Motor neuron (in vitro differentiated cells): Measurements from ENCODE around the gene RPL27. TPM values are rescaled to one million over a fixed set of nuclear protein-coding genes. Genes with fewer than 3 reads are reported as not detected.

ENCODE experiments used
- ATAC-seq, 8 experiments: fragments of 200-7000 bp; cut with Tn5 transposase; replicated peaks in 6 of 8; 2 replicates each; pipeline ENCODE4 v1.8.0; 2021; ENCODE audit warnings: mild to moderate bottlenecking in 8 of 8, moderate library complexity in 8 of 8
- H3K27ac ChIP-seq, 2 donors: fragments of 250-450 bp; sonication (Bioruptor Pico); 2 replicates each; pipeline ENCODE4 v1.9.0; 2021; ENCODE audit warnings: antibody characterized with exemption in 2 of 2, mild to moderate bottlenecking in 2 of 2, moderate library complexity in 1 of 2
- H3K4me1 ChIP-seq, 2 donors: fragments of 250-450 bp; sonication (Bioruptor Pico); replicated peaks in 1 of 2; 2 replicates each; pipeline ENCODE4 v1.6.1; 2021; ENCODE audit warnings: antibody characterized with exemption in 2 of 2, mild to moderate bottlenecking in 2 of 2, moderate library complexity in 1 of 2
- H3K4me3 ChIP-seq, 5 donors: fragments of 250-450 bp; sonication (Bioruptor Pico); 2 replicates each; pipeline ENCODE4 v1.9.0; 2021; ENCODE audit warnings: antibody characterized with exemption in 5 of 5, mild to moderate bottlenecking in 5 of 5, moderate library complexity in 4 of 5
- WGBS, 10 experiments: fragments of 450-650 bp; shearing (Covaris generic); methylation state at CpG; one replicate each; pipeline ENCODE4 v1.0.0; 2022; 5-methylcytosine and 5-hydroxymethylcytosine counted together
- in situ Hi-C, 9 experiments: fragments of 400-800 bp; cut with MboI; loops; one replicate each; pipeline ENCODE4 v1.15.0; 2021; ENCODE audit warnings: low sequenced_read_pairs in 9 of 9, low pct_unique_long_range_greater_than_20kb in 2 of 9; ENCODE audit not compliant: unreplicated experiment in 9 of 9
- total RNA-seq, 8 experiments: library from RNA; unstranded; fragments of 300-600 nt; gene quantifications; 2 replicates each; pipeline versions ENCODE4 v1.2.3 to v1.2.4, GENCODE V29; 2022

Gene RPL27
- total RNA-seq, 8 experiments from 2014 or later = 1,328 to 3,262 (median 2,235) TPM

GRCh38 chr17:43003542-43004172, 5.4 kb downstream of the RPL27 start:
- WGBS, 10 experiments = 60 to 100% (median 96%) methylated on average over 1 to 3 of the region's 5 CpGs; no CpG with 5 or more reads in 4 of the 10 experiments
- peak in 3 of 8 experiments; percentile 1 to 11 (median 7) for ATAC-seq
- peaks cover 7 to 10% of the 10 kb centered on the region in 2 donors for H3K4me1 ChIP-seq
- in situ Hi-C loops = loop anchor here in 1 of 9 experiments (25.0 kb wide), 1 partner anchor 334 kb away; no protein-coding TSS in a partner anchor
- H3K27ac ChIP-seq = no peak overlapping the region
- no peak overlapping the region for H3K4me3 ChIP-seq

GRCh38 chr17:43006639-43007551, 8.7 kb downstream of the RPL27 start, which contains the start of gene IFI35:
Gene IFI35, plus strand, starts transcription at chr17:43006784. Its CDS starts 164 bp downstream, at chr17:43006948.
- H3K4me1 ChIP-seq = no peaks in the 10 kb centered on the region
- H3K27ac ChIP-seq = peak within 1 kb of the TSS; percentile 48 to 49
- in situ Hi-C loops = loop anchor here in 1 of 9 experiments (25.0 kb wide), 1 partner anchor 330 kb away; no protein-coding TSS in a partner anchor
- peak within 1 kb of the TSS in 3 of 5 donors; percentile 17 to 24 (median 22) for H3K4me3 ChIP-seq
- 0 to 70% (median 25%) methylated on average over 1 to 10 of the region's 18 CpGs; no CpG with 5 or more reads in 3 of the 10 experiments for WGBS, 10 experiments
- ATAC-seq = peak; percentile 70 to 85 (median 80)

DNA sequence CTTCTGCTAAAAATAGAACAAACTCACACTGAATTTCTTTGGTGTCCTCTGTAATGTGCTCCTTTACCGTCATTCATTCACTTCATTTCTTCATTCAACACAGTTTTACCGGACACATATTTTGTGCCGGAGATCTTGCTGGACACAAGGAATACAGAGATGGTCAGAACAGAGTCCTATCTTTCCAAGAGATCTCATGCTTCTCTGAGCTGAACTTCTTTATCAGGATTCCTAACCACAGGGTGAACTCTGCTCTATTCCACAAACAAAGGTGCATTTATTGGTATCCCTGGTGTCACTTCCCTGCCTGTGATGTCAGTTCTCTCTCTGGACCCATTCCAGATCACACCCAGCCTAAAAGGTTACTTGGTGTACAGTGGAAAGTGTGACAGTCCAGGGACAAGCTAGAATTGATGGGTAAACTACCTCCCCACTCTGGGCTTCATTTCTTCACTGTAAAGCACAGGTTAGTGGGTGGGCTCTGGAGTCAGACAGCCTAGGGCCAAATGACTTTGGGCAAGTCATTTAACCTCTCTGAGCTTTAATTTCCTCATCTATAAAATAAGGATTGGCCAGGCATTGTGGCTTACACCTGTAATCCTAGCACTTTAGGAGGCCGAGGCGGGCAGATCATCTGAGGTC, 12.6 kb downstream of the RPL27 start:
- H3K27ac ChIP-seq = no peak overlapping the region
- in situ Hi-C loops = loop anchor here in 1 of 9 experiments (25.0 kb wide), 1 partner anchor 327 kb away; no protein-coding TSS in a partner anchor
- no peak overlapping the region for H3K4me3 ChIP-seq
- no peak for ATAC-seq
- H3K4me1 ChIP-seq = peaks cover 0 to 17% of the 10 kb centered on the region in 2 donors
- WGBS, 10 experiments = 60 to 94% (median 84%) methylated on average over 1 to 5 of the region's 5 CpGs

GRCh38 chr17:43011728-43012472, 13.7 kb downstream of the RPL27 start:
- WGBS, 10 experiments = 53 to 100% (median 85%) methylated on average over 1 to 6 of the region's 15 CpGs; no CpG with 5 or more reads in 2 of the 10 experiments
- H3K4me1 ChIP-seq = peaks cover 0 to 22% of the 10 kb centered on the region in 2 donors
- no peak overlapping the region for H3K27ac ChIP-seq
- in situ Hi-C loops = loop anchor here in 1 of 9 experiments (25.0 kb wide), 1 partner anchor 325 kb away; no protein-coding TSS in a partner anchor
- no peak overlapping the region for H3K4me3 ChIP-seq
- no peak for ATAC-seq

DNA sequence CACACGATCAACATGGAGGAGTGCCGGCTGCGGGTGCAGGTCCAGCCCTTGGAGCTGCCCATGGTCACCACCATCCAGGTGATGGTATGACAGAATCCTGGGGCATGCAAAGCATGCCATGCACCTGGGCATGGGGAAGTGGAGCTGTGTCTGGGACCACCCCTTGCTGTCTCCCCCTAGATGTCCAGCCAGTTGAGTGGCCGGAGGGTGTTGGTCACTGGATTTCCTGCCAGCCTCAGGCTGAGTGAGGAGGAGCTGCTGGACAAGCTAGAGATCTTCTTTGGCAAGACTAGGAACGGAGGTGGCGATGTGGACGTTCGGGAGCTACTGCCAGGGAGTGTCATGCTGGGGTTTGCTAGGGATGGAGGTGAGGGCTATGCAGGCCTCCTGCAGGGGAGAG, 15.1 kb downstream of the RPL27 start:
- Histone ChIP-seq H3K27ac (no peak overlapping the region), H3K4me3 (no peak overlapping the region), H3K4me1 (peaks cover 8 to 30% of the 10 kb centered on the region in 2 donors)
- 50 to 100% (median 91%) methylated on average over 1 to 5 of the region's 8 CpGs; no CpG with 5 or more reads in 5 of the 10 experiments for WGBS, 10 experiments
- peak in 1 of 8 experiments; percentile 4 for ATAC-seq
- in situ Hi-C loops = loop anchor here in 1 of 9 experiments (25.0 kb wide), 1 partner anchor 324 kb away; no protein-coding TSS in a partner anchor

DNA sequence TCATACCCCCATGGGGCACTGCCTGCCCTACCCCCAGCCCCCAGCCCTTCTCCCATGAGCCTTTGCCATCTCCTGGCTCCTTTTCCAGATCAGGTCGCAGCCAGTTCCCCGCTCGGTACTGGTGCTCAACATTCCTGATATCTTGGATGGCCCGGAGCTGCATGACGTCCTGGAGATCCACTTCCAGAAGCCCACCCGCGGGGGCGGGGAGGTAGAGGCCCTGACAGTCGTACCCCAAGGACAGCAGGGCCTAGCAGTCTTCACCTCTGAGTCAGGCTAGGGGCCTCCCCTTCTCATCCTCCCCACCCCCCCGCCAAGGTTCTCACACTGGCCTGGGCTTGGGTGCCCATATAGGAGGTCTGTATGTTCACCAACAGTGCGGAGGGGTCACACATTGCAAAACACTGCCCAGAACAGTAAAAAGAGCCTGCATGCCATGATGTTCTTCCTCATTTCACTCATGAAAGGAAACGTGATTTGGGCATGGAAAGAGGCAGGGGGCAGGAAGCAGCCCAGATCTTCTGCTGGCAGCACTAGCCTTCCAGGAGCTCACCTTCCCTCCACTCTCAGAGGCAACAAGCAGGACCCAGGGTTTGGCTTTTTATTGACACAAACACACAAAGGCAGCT, 15.9 kb downstream of the RPL27 start:
- Histone ChIP-seq H3K4me1 (peaks cover 16 to 39% of the 10 kb centered on the region in 2 donors), H3K27ac (no peak overlapping the region), H3K4me3 (no peak overlapping the region)
- ATAC-seq = peak in 2 of 8 experiments; percentile 4 to 6
- in situ Hi-C loops = loop anchor here in 1 of 9 experiments (25.0 kb wide), 1 partner anchor 323 kb away; no protein-coding TSS in a partner anchor
- 71 to 100% (median 90%) methylated on average over 1 to 2 of the region's 12 CpGs; no CpG with 5 or more reads in 5 of the 10 experiments for WGBS, 10 experiments

DNA sequence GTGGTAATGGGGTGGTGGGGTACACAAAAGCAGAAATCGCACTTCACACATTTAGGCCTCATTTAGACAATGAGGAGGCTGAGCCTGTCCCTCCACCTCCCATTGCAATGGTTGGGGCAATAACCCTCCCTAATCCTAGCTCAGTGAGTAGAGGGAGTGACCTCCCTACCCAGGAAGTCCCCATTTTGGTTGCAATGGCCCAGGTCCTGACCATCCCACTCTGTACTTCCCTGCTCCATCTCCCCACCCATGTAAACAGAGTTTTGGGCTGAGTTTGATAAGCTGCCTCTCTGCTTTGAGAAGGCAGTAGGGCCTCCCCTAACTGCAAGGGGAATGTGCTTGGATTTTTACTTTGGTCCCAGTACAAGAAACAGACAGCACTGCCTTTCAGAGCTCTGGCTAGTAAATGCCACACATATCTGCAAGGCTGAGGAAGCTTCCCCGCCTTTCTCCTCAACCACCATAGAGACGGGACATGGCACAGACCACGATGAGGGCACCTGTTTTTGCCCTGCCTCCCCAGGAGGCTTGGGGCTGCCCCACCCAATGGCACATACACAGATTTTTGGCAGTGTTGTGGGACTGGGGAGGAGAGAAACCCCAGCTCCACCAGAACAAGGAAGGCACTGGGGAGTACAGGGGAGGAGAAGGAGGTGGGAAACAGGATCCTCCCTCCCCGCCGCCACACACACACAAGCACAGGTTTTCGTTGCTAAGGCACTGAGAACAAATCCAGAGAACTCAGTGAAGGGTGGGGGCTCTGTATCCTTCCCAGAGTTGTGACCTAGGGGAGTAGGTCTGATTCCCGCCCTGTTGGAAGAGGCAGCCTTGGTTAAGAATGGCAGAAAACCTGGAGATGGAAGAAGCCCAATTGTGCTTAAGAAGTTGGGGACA, 16.7 kb downstream of the RPL27 start:
- 60 to 100% (median 100%) methylated on average over 1 to 7 of the region's 8 CpGs; no CpG with 5 or more reads in 5 of the 10 experiments for WGBS, 10 experiments
- in situ Hi-C loops = loop anchor here in 1 of 9 experiments (25.0 kb wide), 1 partner anchor 322 kb away; no protein-coding TSS in a partner anchor
- peak in 3 of 8 experiments; percentile 3 to 5 (median 4) for ATAC-seq

DNA sequence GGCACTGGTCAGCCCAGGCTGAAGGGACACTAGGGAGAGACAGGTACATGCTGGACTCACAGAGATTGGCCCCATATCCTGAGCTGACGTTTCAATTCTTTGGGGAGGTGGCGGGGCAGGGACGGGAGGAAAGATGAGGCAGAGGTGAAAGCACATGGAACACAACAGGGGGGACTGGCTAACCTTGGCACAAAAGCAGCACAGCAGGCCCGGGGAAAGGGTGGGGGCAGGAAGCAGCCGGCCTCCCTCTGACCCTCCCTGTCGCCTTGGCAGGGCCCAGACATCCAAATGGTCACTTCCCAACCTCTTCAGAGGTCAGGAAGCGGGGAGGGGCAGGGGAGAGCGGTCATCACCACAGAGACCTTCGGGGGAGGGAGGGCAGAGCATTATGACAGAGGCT, 17.4 kb downstream of the RPL27 start:
- ATAC-seq = peak in 2 of 8 experiments; percentile 2 to 13
- no peak overlapping the region for H3K27ac ChIP-seq
- H3K4me1 ChIP-seq = peaks cover 30 to 53% of the 10 kb centered on the region in 2 donors
- H3K4me3 ChIP-seq = no peak overlapping the region
- in situ Hi-C loops = loop anchor here in 1 of 9 experiments (25.0 kb wide), 1 partner anchor 322 kb away; no protein-coding TSS in a partner anchor
- WGBS, 10 experiments = 0% methylated on average over 1 of the region's 9 CpGs; no CpG with 5 or more reads in 9 of the 10 experiments

More for the DNA sequence above, 16.7 kb downstream of the RPL27 start:
- Histone ChIP-seq H3K4me3 (no peak overlapping the region), H3K27ac (no peak overlapping the region), H3K4me1 (peaks cover 24 to 46% of the 10 kb centered on the region in 2 donors)

DNA sequence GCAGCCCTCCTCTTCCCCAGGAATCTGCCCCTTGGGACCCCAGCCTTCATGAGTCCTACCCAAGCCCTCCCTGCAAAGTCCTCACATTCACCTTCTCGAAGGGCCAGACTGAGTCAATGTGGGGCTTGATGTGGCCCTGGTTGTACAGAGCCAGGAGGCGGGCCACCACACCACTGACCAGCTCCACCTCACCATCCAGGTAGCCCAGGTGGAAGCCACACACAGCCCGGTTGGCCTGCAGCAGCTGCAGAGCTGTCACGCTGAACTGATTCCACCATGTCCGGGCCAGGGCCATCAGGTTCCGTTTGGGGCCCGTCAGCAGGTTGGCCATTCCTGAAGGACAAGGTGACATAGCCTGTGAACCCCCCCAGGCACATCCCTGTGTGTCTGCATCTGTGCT, 18.0 kb downstream of the RPL27 start:
- H3K4me3 ChIP-seq = no peak overlapping the region
- peaks cover 30 to 53% of the 10 kb centered on the region in 2 donors for H3K4me1 ChIP-seq
- WGBS, 10 experiments = 100% methylated on average over 1 to 3 of the region's 7 CpGs; no CpG with 5 or more reads in 7 of the 10 experiments
- no peak overlapping the region for H3K27ac ChIP-seq
- ATAC-seq = no peak
- in situ Hi-C loops = loop anchor here in 1 of 9 experiments (25.0 kb wide), 1 partner anchor 321 kb away; no protein-coding TSS in a partner anchor

DNA sequence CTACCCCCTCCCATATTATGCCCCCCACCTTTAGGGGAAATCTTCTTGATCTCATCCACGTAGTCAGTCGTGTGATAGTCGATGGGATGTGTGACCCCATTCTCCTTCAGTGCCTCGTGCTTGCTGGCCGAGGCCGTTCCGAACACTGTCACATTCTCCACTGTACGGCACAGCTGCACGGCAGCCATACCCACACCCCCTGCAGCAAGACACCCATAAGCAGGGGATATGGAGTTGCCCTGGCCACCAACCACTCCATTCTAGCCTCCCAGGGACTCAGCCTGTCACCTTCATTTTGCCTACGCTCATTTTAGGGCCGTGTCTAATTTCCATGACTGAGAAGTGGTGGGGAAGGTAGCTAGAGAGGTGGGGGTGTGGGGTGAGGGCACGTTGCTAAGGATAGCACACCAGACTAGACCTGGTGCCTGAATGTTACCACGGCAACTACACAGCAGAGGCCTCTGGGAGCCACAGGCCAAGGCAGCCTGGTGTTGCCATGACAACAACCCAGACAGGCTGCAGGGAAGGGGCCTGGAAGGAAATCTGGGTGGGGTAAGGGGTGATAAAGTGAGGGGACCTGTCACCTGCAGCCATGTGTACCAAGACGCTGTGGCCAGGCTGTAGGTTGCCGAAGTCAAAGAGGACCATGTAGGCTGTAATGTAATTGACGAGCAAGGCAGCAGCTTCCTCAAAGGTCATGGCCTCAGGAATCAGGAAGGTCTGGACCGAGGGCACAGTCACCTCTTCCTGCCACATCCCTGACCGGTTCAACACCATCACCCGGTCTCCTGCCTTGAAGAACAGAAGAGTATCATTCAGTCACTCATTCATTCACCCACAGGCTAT, 20.0 kb downstream of the RPL27 start:
- 14 to 80% (median 67%) methylated on average over 1 to 4 of the region's 19 CpGs; no CpG with 5 or more reads in 7 of the 10 experiments for WGBS, 10 experiments
- Histone ChIP-seq H3K4me1 (peaks cover 30 to 53% of the 10 kb centered on the region in 2 donors), H3K27ac (peak overlapping the region; percentile 14 to 57), H3K4me3 (peak overlapping the region in 3 of 5 donors; percentile 2 to 68 (median 58))
- peak in 5 of 8 experiments; percentile 66 to 70 (median 68) for ATAC-seq
- in situ Hi-C loops = loop anchor here in 1 of 9 experiments (25.0 kb wide), 1 partner anchor 319 kb away; no protein-coding TSS in a partner anchor
